GM12878 (cell line): ENCODE results near the gene ANKRD11. TPM values are rescaled to one million over a fixed set of nuclear protein-coding genes. Genes with fewer than 3 reads are reported as not detected.

ENCODE experiments used
- ATF2 ChIP-seq: IDR thresholded peaks from 2 replicates; pipeline ENCODE4 v1.6.1; 2012; ENCODE audit warnings: low read length, inconsistent platforms
- CEBPB ChIP-seq, 2 experiments: fragments of 150-350 bp in 1 of 2; IDR thresholded peaks; 2 replicates each; pipeline ENCODE4 v1.6.1; 2012 to 2014; ENCODE audit warnings: low read depth in 2 of 2, low read length in 2 of 2, borderline replicate concordance in 1 of 2, inconsistent platforms in 1 of 2
- CREB1 ChIP-seq: IDR thresholded peaks from 2 replicates; pipeline ENCODE4 v1.6.1; 2012; ENCODE audit warnings: low read depth, mild to moderate bottlenecking, inconsistent platforms
- DPF2 ChIP-seq: fragments of 450-650 bp; IDR thresholded peaks from 2 replicates; pipeline ENCODE4 v1.6.1; 2017; ENCODE audit warnings: mild to moderate bottlenecking
- ELK1 ChIP-seq: IDR thresholded peaks from 2 replicates; pipeline ENCODE4 v1.6.1; 2012; ENCODE audit warnings: low read depth, low read length, improper control_type of control experiment
- EP300 ChIP-seq, 2 experiments: fragments of 150-350 bp in 1 of 2; IDR thresholded peaks; 2 replicates each; pipeline ENCODE4 v1.6.1; 2011 to 2012; ENCODE audit warnings: low read depth in 2 of 2, low read length in 2 of 2, borderline replicate concordance in 1 of 2, improper control_type of control experiment in 1 of 2, inconsistent platforms in 1 of 2; ENCODE audit not compliant: control insufficient read depth in 1 of 2
- GATAD2B ChIP-seq: fragments of 450-650 bp; conservative IDR thresholded peaks from 2 replicates; pipeline ENCODE4 v1.6.1; 2017; ENCODE audit warnings: low read depth, mild to moderate bottlenecking, moderate library complexity
- HCFC1 ChIP-seq: fragments of 150-350 bp; IDR thresholded peaks from 2 replicates; pipeline ENCODE4 v1.6.1; 2014; ENCODE audit warnings: low read length
- KAT2A ChIP-seq: conservative IDR thresholded peaks from 2 replicates; pipeline ENCODE4 v1.6.1; 2011; ENCODE audit warnings: low read depth, low read length; ENCODE audit not compliant: control insufficient read depth
- MYB ChIP-seq: fragments of 150-350 bp; IDR thresholded peaks from 2 replicates; pipeline ENCODE4 v1.6.1; 2014; ENCODE audit warnings: mild to moderate bottlenecking, low read depth, low read length, borderline replicate concordance
- NFXL1 ChIP-seq: fragments of 450-650 bp; IDR thresholded peaks from 2 replicates; pipeline ENCODE4 v1.6.1; 2017; ENCODE audit warnings: antibody characterized with exemption, mild to moderate bottlenecking, borderline replicate concordance
- NR2C1 ChIP-seq: fragments of 450-650 bp; IDR thresholded peaks from 2 replicates; pipeline ENCODE4 v1.6.1; 2017; ENCODE audit warnings: antibody characterized with exemption, mild to moderate bottlenecking, moderate library complexity
- RFX5 ChIP-seq: IDR thresholded peaks from 2 replicates; pipeline ENCODE4 v1.6.1; 2011; ENCODE audit warnings: low read depth, low read length, improper control_type of control experiment
- SKIL ChIP-seq: fragments of 450-650 bp; IDR thresholded peaks from 2 replicates; pipeline ENCODE4 v1.6.1; 2017; ENCODE audit warnings: mild to moderate bottlenecking, low read depth, inconsistent platforms; ENCODE audit not compliant: poor library complexity, severe bottlenecking
- SMARCA5 ChIP-seq: fragments of 450-650 bp; IDR thresholded peaks from 2 replicates; pipeline ENCODE4 v1.6.1; 2017; ENCODE audit warnings: mild to moderate bottlenecking
- SP1 ChIP-seq: IDR thresholded peaks from one replicate; pipeline ENCODE4 v1.6.1; 2011; ENCODE audit warnings: low read depth, low read length
- STAT3 ChIP-seq: IDR thresholded peaks from 2 replicates; pipeline ENCODE4 v1.6.1; 2011; ENCODE audit warnings: low read depth, low read length, improper control_type of control experiment
- TARDBP ChIP-seq: IDR thresholded peaks from 2 replicates; pipeline ENCODE4 v1.6.1; 2016; ENCODE audit warnings: borderline replicate concordance
- USF2 ChIP-seq: IDR thresholded peaks from 2 replicates; pipeline ENCODE4 v1.6.1; 2011; ENCODE audit warnings: low read depth, low read length, improper control_type of control experiment, borderline replicate concordance
- ZNF207 ChIP-seq: fragments of 450-650 bp; IDR thresholded peaks from 2 replicates; pipeline ENCODE4 v1.6.1; 2014; ENCODE audit warnings: antibody characterized with exemption, mild to moderate bottlenecking, borderline replicate concordance
- ZNF384 ChIP-seq: IDR thresholded peaks from 2 replicates; pipeline ENCODE4 v1.6.1; 2012; ENCODE audit warnings: low read depth, mild to moderate bottlenecking, low read length, improper control_type of control experiment, borderline replicate concordance
- polyA plus RNA-seq, 11 experiments: library from polyadenylated mRNA; depleted of rRNA in 4 of 11; unstranded in 6 of 11; stranded (reverse) in 5 of 11; fragments of >200 nt; fragmentation: Nextera tagmentation in 4 of 11; fragmentation: Illumina TruSeq in 1 of 11; extraction: Ambion mirVana in 4 of 11; extraction: Trizol in 1 of 11; gene quantifications; 1 replicate in 1 of 11; 2 replicates in 10 of 11; pipeline versions ENCODE4 v1.2.1 to v1.2.3, GENCODE V29; 2011 to 2016; ENCODE audit warnings: inconsistent platforms in 2 of 11, missing spikeins in 2 of 11, low read depth in 1 of 11
- total RNA-seq, 4 experiments: library from RNA; depleted of rRNA in 3 of 4; stranded (reverse); fragments of >200 nt in 3 of 4; fragmentation: Illumina TruSeq in 1 of 4; extraction: Trizol in 1 of 4; gene quantifications; 2 replicates each; pipeline versions ENCODE4 v1.2.1 to v1.2.3, GENCODE V29; 2013 to 2021

ANKRD11 gene
- total and polyA plus RNA-seq, 10 of the 15 experiments (the other 5 are each of a cell fraction or from before 2014, with no cell fraction given) = 5.1 to 103 (median 27.4) TPM

GRCh38 chr16:89324056-89325010 lies 166.0 kb downstream of the ANKRD11 start (continued):
- TF ChIP-seq SP1 (no peak), ZNF384 (no peak), TARDBP (no peak), SKIL (peak; percentile 68), SMARCA5 (0 out of 2 replicates have a peak, but pooled peaks have one; percentile 12), NFXL1 (no peak), ZNF207 (no peak; the same call in 1 of the 2 replicates), DPF2 (peak; percentile 89; the same call in 1 of the 2 replicates), MYB (no peak), ELK1 (no peak), CREB1 (peak; percentile 44), NR2C1 (no peak), HCFC1 (no peak), GATAD2B (peak; percentile 63; the same call in 1 of the 2 replicates), ATF2 (peak; percentile 76), USF2 (peak; percentile 46), CEBPB (IDR thresholded peaks at IDR 0.05; ENCODE audit: borderline replicate concordance in 1 of 2, low read depth in 2 of 2, low read length in 2 of 2) (no peak), EP300 (IDR thresholded peaks at IDR 0.05; ENCODE audit: borderline replicate concordance in 1 of 2, control insufficient read depth in 1 of 2, low read depth in 2 of 2, low read length in 2 of 2) (peak; percentile 42 to 53; a peak in 2 of 4 replicates), RFX5 (no peak), STAT3 (no peak), KAT2A (no peak)
